Inflammatory macrophage treated with lipopolysaccharide for 4 hours (primary cell): ENCODE measurements around the gene LZIC.

Experiments used
- DNase-seq: peaks from one replicate; pipeline ENCODE4 v3.0.0-alpha.2; 2020

The LZIC gene

DNA sequence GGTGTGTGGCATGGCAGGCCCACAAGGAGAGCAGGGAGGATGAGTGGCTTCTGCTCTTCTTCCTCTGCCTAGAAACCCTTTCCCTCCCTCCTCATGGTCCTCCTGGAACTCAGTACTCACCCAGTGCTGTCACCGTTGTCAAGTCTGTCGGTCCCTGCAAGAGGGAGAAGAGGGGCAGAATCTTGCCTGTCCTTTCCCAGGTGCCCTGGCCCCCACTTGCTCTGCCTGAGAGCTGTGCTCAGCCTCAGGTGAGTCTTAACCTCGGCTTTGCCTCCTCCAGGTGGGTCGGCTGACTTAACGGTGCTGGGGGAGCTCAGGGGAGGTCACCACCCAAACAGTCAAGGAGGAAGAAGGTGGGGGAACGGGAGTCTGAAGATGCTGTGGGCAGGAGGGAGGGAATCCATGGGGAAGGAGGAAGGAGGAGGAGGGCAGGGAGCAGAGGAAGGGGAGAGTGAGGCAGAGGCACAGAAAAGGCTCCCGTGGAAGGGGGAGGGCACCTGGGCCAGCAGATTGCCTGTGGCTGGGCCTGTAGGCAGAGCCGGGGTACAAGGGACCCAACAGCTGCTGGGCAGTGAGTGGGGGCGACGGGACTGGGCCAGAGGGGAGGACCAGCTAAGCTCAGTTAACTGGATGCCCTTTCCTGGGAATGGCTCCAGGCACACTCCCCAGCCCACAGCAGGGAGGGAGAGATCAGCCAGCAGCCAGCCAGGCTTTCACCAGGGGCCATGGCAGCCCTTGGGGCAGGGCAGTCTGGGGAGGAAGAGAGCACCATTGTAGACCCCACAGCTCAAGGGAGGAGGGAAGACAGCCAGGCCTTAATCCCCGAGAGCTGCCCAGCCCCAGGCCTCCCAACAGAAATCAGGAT lies 59.4 kb downstream of the LZIC start:
- DNase-seq = no peak

DNA sequence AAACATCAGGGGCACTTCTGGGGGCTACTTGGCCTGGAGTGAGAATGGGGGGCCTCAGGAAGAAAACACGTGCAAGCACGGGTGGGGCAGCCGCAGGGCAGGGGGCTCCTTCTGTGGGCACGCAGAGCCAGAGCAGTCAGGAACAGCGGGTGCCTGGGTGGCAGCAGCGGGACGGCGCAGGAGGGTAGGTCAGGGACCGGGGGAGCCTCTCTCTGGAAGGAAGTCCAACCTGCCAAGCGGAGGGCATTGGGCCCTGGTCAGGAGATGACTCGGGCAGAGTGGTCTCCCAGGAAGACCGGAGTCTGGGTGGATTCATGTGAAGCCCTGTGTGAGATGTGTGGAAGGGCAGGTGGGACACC lies 60.3 kb downstream of the LZIC start:
- no peak for DNase-seq

DNA sequence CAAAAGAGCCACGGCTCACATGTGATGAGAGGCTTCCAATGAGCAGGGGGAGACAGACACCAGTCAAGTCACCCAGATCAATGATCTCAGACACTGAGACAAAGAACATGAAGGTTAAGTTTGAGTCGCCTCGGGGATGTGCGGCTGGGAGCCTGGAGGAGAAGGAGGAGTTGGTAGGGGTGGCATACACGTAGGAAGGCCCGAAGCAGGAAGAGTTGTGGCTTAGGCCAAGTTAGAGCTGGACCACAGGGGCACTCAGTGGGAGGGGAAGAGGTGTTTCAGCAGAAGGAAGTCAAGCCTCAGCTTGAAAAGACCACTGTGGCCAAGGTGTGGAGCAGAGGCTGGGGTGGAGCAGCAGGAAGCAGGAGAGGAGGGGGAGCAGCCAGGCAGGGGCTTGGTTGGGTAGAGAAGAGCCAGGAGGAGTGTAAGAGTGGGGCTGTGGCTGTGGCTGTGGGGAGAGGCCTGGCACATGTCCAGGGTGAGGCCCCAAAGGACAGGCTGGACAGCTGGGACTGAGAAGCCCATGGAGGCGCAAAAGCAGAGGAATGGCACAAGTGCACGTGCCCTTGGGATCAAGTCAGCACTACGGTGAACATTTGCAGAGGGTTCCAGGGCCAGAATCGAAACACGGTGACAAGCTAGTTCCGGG lies 60.8 kb downstream of the LZIC start:
- DNase-seq = no peak

DNA sequence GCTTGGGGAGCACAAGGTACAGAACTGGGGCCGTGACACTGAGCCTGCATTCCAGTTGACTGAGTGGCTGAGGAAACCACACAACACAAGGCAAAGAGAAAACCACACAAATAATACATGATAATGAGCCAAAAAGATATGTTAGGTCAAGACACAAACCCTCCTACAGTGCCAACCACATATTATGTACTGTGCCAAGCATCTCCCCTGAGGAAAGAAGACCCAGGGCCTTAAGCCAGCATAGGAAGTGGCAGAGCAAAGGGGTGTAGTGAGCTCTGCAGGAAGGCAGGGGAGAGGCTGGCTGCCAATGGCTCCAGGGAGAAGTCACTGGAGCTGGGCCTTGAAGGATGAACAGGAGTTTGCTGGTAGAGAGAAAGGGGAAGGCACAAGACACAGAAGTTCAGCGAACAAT lies 61.3 kb downstream of the LZIC start:
- DNase-seq = no peak
